ENCODE data around the gene SSBP2. TPM values are rescaled to one million over a fixed set of nuclear protein-coding genes. Genes with fewer than 3 reads are reported as not detected.
"Not testable (repeated sequence)": the region's sequence is repeated elsewhere in the genome, so short reads cannot be mapped to it uniquely, and the experiment has no call there.

SSBP2 gene
- polyA plus RNA-seq, 1 experiment = 74.3 TPM

DNA sequence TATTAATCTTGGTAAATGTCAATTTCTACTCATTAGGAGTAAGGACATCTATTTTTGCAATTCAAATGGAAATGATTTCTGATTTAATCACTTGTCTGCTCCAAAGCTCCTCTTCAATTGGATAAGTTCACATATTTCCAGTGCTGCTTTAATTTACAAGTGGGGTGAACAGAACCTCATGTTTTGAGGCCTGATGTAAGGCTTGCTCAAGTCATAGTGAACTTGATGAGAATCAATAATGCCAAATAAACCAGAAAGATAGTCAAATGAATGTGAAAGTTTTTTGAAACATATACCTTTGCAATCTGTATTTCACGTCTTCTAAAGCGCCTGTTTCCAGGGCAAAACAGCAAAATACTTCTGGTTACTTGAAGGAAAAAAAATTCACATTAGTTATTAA, 341.5 kb downstream of the SSBP2 start:
- H3K9me3 ChIP-seq (ENCODE audit: control insufficient read depth, insufficient read depth, low read length) = no peaks in the 10 kb centered on the region
- TF ChIP-seq, protein P1, sequence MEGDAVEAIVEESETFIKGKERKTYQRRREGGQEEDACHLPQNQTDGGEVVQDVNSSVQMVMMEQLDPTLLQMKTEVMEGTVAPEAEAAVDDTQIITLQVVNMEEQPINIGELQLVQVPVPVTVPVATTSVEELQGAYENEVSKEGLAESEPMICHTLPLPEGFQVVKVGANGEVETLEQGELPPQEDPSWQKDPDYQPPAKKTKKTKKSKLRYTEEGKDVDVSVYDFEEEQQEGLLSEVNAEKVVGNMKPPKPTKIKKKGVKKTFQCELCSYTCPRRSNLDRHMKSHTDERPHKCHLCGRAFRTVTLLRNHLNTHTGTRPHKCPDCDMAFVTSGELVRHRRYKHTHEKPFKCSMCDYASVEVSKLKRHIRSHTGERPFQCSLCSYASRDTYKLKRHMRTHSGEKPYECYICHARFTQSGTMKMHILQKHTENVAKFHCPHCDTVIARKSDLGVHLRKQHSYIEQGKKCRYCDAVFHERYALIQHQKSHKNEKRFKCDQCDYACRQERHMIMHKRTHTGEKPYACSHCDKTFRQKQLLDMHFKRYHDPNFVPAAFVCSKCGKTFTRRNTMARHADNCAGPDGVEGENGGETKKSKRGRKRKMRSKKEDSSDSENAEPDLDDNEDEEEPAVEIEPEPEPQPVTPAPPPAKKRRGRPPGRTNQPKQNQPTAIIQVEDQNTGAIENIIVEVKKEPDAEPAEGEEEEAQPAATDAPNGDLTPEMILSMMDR (IDR thresholded peaks at IDR 0.05; ENCODE audit: low read depth, low read length) = no peak
- H3K4me3 ChIP-seq (ENCODE audit: low read depth, low read length) = no peak overlapping the region
- H3K27ac ChIP-seq (ENCODE audit: low read depth, low read length) = no peak overlapping the region
- ChIA-PET POLR2A (no interaction called here), CTCF (interaction anchor here (1.0 to 1.4 kb wide), 3 partner anchors 11 to 850 kb away, joined by 3 to 5 read pairs (median 3); no protein-coding TSS in a partner anchor)
- H3K27me3 ChIP-seq (ENCODE audit: control insufficient read depth, insufficient read depth, low read length) = no peaks in the 10 kb centered on the region
- no peak for DNase-seq (ENCODE audit: low read depth, low spot score)

DNA sequence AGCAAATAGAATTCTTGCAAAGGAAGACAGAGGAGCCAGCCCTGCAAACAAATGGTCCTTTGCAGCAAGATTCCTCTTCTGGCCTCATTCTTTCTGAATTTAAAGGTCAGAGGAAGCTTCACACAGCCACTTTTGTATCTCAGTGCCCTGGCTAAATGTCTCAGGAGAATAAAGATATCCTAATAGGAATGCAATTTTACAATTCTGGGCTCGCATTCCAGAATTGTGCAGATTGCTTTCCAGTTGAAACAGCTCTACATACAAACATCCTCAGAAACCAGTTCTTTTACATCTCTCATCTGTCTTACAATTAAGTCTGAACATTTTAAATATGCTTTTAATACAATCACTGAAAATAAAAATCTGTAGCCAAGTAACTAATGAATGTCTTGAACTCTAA, 342.4 kb downstream of the SSBP2 start:
- H3K27ac ChIP-seq (ENCODE audit: low read depth, low read length) = no peak overlapping the region
- no peaks in the 10 kb centered on the region for H3K27me3 ChIP-seq (ENCODE audit: control insufficient read depth, insufficient read depth, low read length)
- ChIA-PET CTCF (interaction anchor here (0.6 to 1.1 kb wide), 2 partner anchors 10 to 16 kb away, joined by 3 read pairs; no protein-coding TSS in a partner anchor), POLR2A (no interaction called here)
- H3K4me3 ChIP-seq (ENCODE audit: low read depth, low read length) = no peak overlapping the region
- TF ChIP-seq, protein P1 (IDR thresholded peaks at IDR 0.05; ENCODE audit: low read depth, low read length) = no peak
- no peak for DNase-seq (ENCODE audit: low read depth, low spot score)
- H3K9me3 ChIP-seq (ENCODE audit: control insufficient read depth, insufficient read depth, low read length) = no peaks in the 10 kb centered on the region

- CTCF ChIA-PET; H3K27me3 ChIP-seq (ENCODE audit: control insufficient read depth, insufficient read depth, low read length); H3K27ac ChIP-seq (ENCODE audit: low read depth, low read length); POLR2A ChIA-PET; H3K9me3 ChIP-seq (ENCODE audit: control insufficient read depth, insufficient read depth, low read length); DNase-seq (ENCODE audit: low read depth, low spot score); H3K4me3 ChIP-seq (ENCODE audit: low read depth, low read length): not testable (repeated sequence)
These were observed 343.1 kb downstream of the SSBP2 start for GRCh38 chr5:81407811-81408210.

DNA sequence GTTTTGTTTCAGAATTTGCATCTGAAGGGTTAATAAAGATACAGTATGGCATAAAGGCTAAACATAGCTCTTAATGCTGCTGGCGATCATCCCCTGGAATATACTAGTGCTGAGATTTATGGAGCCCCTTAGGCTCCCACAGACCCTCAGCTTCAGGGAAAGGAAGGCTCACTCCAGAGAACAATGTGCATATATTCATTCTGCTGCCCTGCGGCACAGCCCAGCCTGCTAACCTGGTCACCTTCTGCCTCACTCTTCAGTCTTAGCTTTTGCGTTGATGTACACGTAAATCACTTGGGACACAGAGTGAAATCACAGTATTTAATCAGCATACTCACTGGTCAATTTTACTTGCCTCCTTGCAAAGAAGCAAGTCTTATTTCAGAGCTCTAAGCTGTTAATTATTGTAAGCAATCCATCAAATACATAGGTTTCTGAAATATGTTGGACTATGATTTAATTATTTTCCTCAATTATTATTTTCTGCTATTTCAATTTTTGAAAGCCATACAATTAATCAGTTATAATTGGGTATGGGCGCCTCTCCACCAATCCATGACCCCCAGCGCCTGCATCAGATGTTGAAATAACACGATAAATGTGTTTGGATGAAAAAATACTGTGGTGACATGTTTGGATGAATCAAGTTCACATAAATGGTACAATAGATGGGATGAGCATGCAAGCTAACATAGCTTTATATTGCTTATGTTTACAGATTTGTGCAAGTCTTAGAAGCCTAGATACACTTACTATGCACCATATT, 345.6 kb downstream of the SSBP2 start:
- TF ChIP-seq, protein P1 (IDR thresholded peaks at IDR 0.05; ENCODE audit: low read depth, low read length) = no peak
- ChIA-PET CTCF (interaction anchor here (0.9 to 1.9 kb wide), 3 partner anchors 12 to 56 kb away, joined by 3 to 4 read pairs (median 3); partner anchors contain the start of gene ACOT12), POLR2A (no interaction called here)
- no peaks in the 10 kb centered on the region for H3K27me3 ChIP-seq (ENCODE audit: control insufficient read depth, insufficient read depth, low read length)
- H3K27ac ChIP-seq (ENCODE audit: low read depth, low read length) = no peak overlapping the region
- H3K9me3 ChIP-seq (ENCODE audit: control insufficient read depth, insufficient read depth, low read length) = no peaks in the 10 kb centered on the region
- no peak overlapping the region for H3K4me3 ChIP-seq (ENCODE audit: low read depth, low read length)
- DNase-seq (ENCODE audit: low read depth, low spot score) = no peak

DNA sequence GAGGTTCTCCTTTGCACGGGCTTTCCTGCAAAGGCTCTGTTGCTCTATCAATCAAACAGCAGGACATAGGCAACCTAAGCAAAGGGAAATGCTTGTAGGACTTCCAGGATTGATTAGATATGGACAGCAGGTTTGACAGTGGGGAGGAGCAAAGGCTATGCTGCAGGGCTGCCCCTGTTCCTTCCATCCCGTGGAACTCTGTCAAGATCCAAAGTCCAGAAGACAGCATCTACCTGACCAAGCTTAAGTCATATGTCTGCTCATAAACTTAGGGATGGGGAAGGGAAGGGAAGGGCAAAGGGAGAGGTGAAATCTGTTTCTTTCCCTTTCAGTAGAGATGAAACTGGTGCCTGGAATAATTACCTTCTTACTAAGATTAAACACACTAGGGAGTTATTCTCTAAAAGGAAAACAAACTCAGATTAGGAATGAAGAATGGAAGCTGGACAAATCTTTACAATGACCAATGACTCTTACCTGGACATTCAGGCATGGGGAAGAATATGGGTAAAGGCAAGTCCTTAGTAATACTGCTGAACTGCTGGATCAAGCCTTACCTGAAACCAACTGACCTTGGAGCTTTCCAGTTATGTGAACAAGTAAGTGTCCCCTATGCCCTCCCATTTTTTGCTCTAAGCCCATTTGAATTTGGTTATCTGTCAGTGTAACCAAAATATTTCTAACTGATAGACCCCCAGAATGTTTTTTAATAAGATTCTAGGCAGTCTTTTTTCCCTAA, 348.5 kb downstream of the SSBP2 start:
- TF ChIP-seq, protein P1 (IDR thresholded peaks at IDR 0.05; ENCODE audit: low read depth, low read length) = no peak
- ChIA-PET POLR2A (no interaction called here), CTCF (no interaction called here)
- Histone ChIP-seq H3K4me3 (ENCODE audit: low read depth, low read length) (no peak overlapping the region), H3K27ac (ENCODE audit: low read depth, low read length) (no peak overlapping the region), H3K27me3 (ENCODE audit: control insufficient read depth, insufficient read depth, low read length) (no peaks in the 10 kb centered on the region), H3K9me3 (ENCODE audit: control insufficient read depth, insufficient read depth, low read length) (no peaks in the 10 kb centered on the region)
- DNase-seq (ENCODE audit: low read depth, low spot score) = no peak
